Fibroblast of lung (primary cell): ENCODE data around the gene MFSD12. TPM values are rescaled to one million over a fixed set of nuclear protein-coding genes. Genes with fewer than 3 reads are reported as not detected.

Source experiments
- DNase-seq, 2 donors: peaks; one replicate each; pipeline versions ENCODE4 v3.0.0 to v3.0.0-alpha.2; 2010; ENCODE audit warnings: low read depth in 2 of 2
- H2AFZ ChIP-seq: 2 replicates; pipeline ENCODE4 v1.5.1; 2012; ENCODE audit warnings: low read length, control low read depth, inconsistent platforms
- H3K27ac ChIP-seq: 2 replicates; pipeline ENCODE4 v1.5.1; 2011; ENCODE audit warnings: low read length, control low read depth; ENCODE audit not compliant: insufficient read depth
- H3K27me3 ChIP-seq: 2 replicates; pipeline ENCODE4 v1.5.1; 2011; ENCODE audit warnings: mild to moderate bottlenecking, low read length; ENCODE audit not compliant: control insufficient read depth, insufficient read depth
- H3K36me3 ChIP-seq: 2 replicates; pipeline ENCODE4 v1.5.1; 2011; ENCODE audit warnings: low read length; ENCODE audit not compliant: control insufficient read depth, insufficient read depth
- H3K4me1 ChIP-seq: 2 replicates; pipeline ENCODE4 v1.5.1; 2011; ENCODE audit warnings: low read length; ENCODE audit not compliant: control insufficient read depth, insufficient read depth; ENCODE audit errors: extremely low read depth
- H3K4me2 ChIP-seq: 2 replicates; pipeline ENCODE4 v1.5.1; 2011; ENCODE audit warnings: low read length, control low read depth; ENCODE audit not compliant: insufficient read depth; ENCODE audit errors: extremely low read depth
- H3K4me3 ChIP-seq, 4 experiments: fragments of 200-600 bp in 1 of 4; sonication (generic) in 1 of 4; replicated peaks in 1 of 4; 2 replicates each; pipeline ENCODE4 v1.5.1; 2011 to 2016; ENCODE audit warnings: low read length in 4 of 4, low read depth in 3 of 4, mild to moderate bottlenecking in 3 of 4, control low read depth in 2 of 4, inconsistent platforms in 1 of 4, mixed read lengths in 1 of 4; ENCODE audit not compliant: insufficient read depth in 1 of 4; ENCODE audit errors: control extremely low read depth in 1 of 4
- H3K79me2 ChIP-seq: 2 replicates; pipeline ENCODE4 v1.5.1; 2012; ENCODE audit warnings: mild to moderate bottlenecking, low read length, inconsistent platforms; ENCODE audit not compliant: control insufficient read depth, insufficient read depth
- H3K9ac ChIP-seq: 2 replicates; pipeline ENCODE4 v1.5.1; 2011; ENCODE audit warnings: mild to moderate bottlenecking, low read length, control low read depth; ENCODE audit not compliant: insufficient read depth
- H3K9me3 ChIP-seq: 2 replicates; pipeline ENCODE4 v1.5.1; 2012; ENCODE audit warnings: low read depth, low read length; ENCODE audit not compliant: control insufficient read depth, insufficient read depth
- H4K20me1 ChIP-seq: 2 replicates; pipeline ENCODE4 v1.5.1; 2011; ENCODE audit warnings: low read length; ENCODE audit not compliant: control insufficient read depth, insufficient read depth; ENCODE audit errors: extremely low read depth
- CTCF ChIP-seq, 2 donors: IDR thresholded peaks in 1 of 2; conservative IDR thresholded peaks in 1 of 2; 1 replicate in 1 of 2; 2 replicates in 1 of 2; pipeline ENCODE4 v1.5.1; 2011 to 2012; ENCODE audit warnings: low read length in 2 of 2, control low read depth in 1 of 2, inconsistent platforms in 1 of 2, low read depth in 1 of 2, mild to moderate bottlenecking in 1 of 2
- EZH2 ChIP-seq: IDR thresholded peaks from 2 replicates; pipeline ENCODE4 v1.5.1; 2012; ENCODE audit warnings: low read length, control low read depth, mild to moderate bottlenecking; ENCODE audit errors: missing control alignments
- polyA plus RNA-seq, 2 donors: library from polyadenylated mRNA; depleted of rRNA in 1 of 2; stranded (reverse) in 1 of 2; unstranded in 1 of 2; fragments of >200 nt; gene quantifications; 2 replicates each; pipeline ENCODE4 v1.2.1, GENCODE V29; 2011 to 2012; ENCODE audit warnings: missing spikeins in 1 of 2
- total RNA-seq: library from RNA; depleted of rRNA; stranded (reverse); fragments of >200 nt; gene quantifications from 2 replicates; pipeline ENCODE4 v1.2.1, GENCODE V29; 2014

MFSD12 gene
- total and polyA plus RNA-seq, 2 donors (not counting 1 experiment from before 2014, with no cell fraction given), result 20.6 to 79.9 TPM

- peaks cover 21% of the 10 kb centered on the region for H3K36me3 ChIP-seq
- no peak overlapping the region for H3K4me3 ChIP-seq
- H3K27ac ChIP-seq, result no peak overlapping the region
- no peak for DNase-seq
- H2AFZ ChIP-seq, result no peak overlapping the region
- no peak overlapping the region for H3K9ac ChIP-seq
- H3K9me3 ChIP-seq, result no peaks in the 10 kb centered on the region
- H4K20me1 ChIP-seq, result no peaks in the 10 kb centered on the region
- peaks cover 62% of the 10 kb centered on the region for H3K79me2 ChIP-seq
- no peak overlapping the region for H3K4me2 ChIP-seq
- TF ChIP-seq CTCF (conservative IDR thresholded peaks at IDR 0.05 in 1 of 2, IDR thresholded peaks at IDR 0.05 in 1 of 2; ENCODE audit: low read depth in 1 of 2, low read length in 2 of 2) (no peak), EZH2 (no peak)
- H3K4me1 ChIP-seq, result peaks cover 11% of the 10 kb centered on the region
- H3K27me3 ChIP-seq, result no peaks in the 10 kb centered on the region
Observed at GRCh38 chr19:3520166-3521103, 37.0 kb downstream of the MFSD12 start.

- H3K27ac ChIP-seq, result no peak overlapping the region
- H3K9me3 ChIP-seq, result no peaks in the 10 kb centered on the region
- H3K4me3 ChIP-seq, result no peak overlapping the region
- H3K27me3 ChIP-seq, result no peaks in the 10 kb centered on the region
- peaks cover 73% of the 10 kb centered on the region for H3K79me2 ChIP-seq
- peaks cover 16% of the 10 kb centered on the region for H3K36me3 ChIP-seq
- H2AFZ ChIP-seq, result no peak overlapping the region
- H3K4me1 ChIP-seq, result peaks cover 18% of the 10 kb centered on the region
- no peak for DNase-seq
- TF ChIP-seq EZH2, result no peak
- no peak for TF ChIP-seq CTCF (conservative IDR thresholded peaks at IDR 0.05 in 1 of 2, IDR thresholded peaks at IDR 0.05 in 1 of 2; ENCODE audit: low read depth in 1 of 2, low read length in 2 of 2)
- H3K9ac ChIP-seq, result no peak overlapping the region
- no peak overlapping the region for H3K4me2 ChIP-seq
- no peaks in the 10 kb centered on the region for H4K20me1 ChIP-seq
Observed at GRCh38 chr19:3519126-3519525, 38.3 kb downstream of the MFSD12 start.

GRCh38 chr19:3518659-3519058 is 38.7 kb downstream of the MFSD12 start:
- Histone ChIP-seq H4K20me1 (no peaks in the 10 kb centered on the region), H3K27me3 (no peaks in the 10 kb centered on the region), H3K27ac (no peak overlapping the region), H3K4me1 (peaks cover 18% of the 10 kb centered on the region), H3K4me3 (no peak overlapping the region), H3K9ac (no peak overlapping the region), H3K36me3 (peaks cover 15% of the 10 kb centered on the region), H3K9me3 (no peaks in the 10 kb centered on the region), H3K79me2 (peaks cover 78% of the 10 kb centered on the region), H3K4me2 (no peak overlapping the region), H2AFZ (no peak overlapping the region)
- no peak for TF ChIP-seq CTCF (conservative IDR thresholded peaks at IDR 0.05 in 1 of 2, IDR thresholded peaks at IDR 0.05 in 1 of 2; ENCODE audit: low read depth in 1 of 2, low read length in 2 of 2)
- no peak for TF ChIP-seq EZH2
- no peak for DNase-seq
